NCI-H748 (cell line): ENCODE measurements around the gene TNFAIP8L1.

Source experiments
- DNase-seq: peaks from one replicate; lab custom pipeline; 2025; ENCODE audit not compliant: unreplicated experiment; lab: John Stamatoyannopoulos, UW

The TNFAIP8L1 gene

GRCh38 chr19:4699826-4700692 lies 60.7 kb downstream of the TNFAIP8L1 start:
- DNase-seq = no peak

- no peak for DNase-seq
Measured at GRCh38 chr19:4700693-4700970, 61.3 kb downstream of the TNFAIP8L1 start.

GRCh38 chr19:4701557-4701956 lies 62.2 kb downstream of the TNFAIP8L1 start:
- DNase-seq = no peak

- no peak for DNase-seq
Measured at GRCh38 chr19:4702764-4703163, 63.4 kb downstream of the TNFAIP8L1 start.

GRCh38 chr19:4703671-4704316 lies 64.5 kb downstream of the TNFAIP8L1 start:
- no peak for DNase-seq

GRCh38 chr19:4704317-4704673 lies 65.0 kb downstream of the TNFAIP8L1 start:
- DNase-seq = no peak
